DMS114 treated with DMSO at 0.1 percent for 48 hours (cell line): ENCODE measurements around the gene PDE6B.
"Not testable (repeated sequence)": the region's sequence is repeated elsewhere in the genome, so short reads cannot be mapped to it uniquely, and the experiment has no call there.

ENCODE experiments used
- DNase-seq: peaks from one replicate; lab custom pipeline; 2025; ENCODE audit not compliant: unreplicated experiment; lab: John Stamatoyannopoulos, UW

The PDE6B gene

GRCh38 chr4:656436-657337, 31.3 kb downstream of the PDE6B start:
- DNase-seq = no peak

GRCh38 chr4:657338-657833, 32.0 kb downstream of the PDE6B start:
- DNase-seq = no peak

- no peak for DNase-seq
Measured at GRCh38 chr4:657834-658667, 32.7 kb downstream of the PDE6B start.

GRCh38 chr4:658681-659667, 33.6 kb downstream of the PDE6B start:
- no peak for DNase-seq

- DNase-seq = no peak
Measured at GRCh38 chr4:659851-660250, 34.5 kb downstream of the PDE6B start.

GRCh38 chr4:660401-660800, 35.0 kb downstream of the PDE6B start:
- DNase-seq = no peak

GRCh38 chr4:661231-661630, 35.9 kb downstream of the PDE6B start:
- DNase-seq = no peak

GRCh38 chr4:661881-662761, 36.7 kb downstream of the PDE6B start:
- no peak for DNase-seq

GRCh38 chr4:663046-663437, 37.7 kb downstream of the PDE6B start:
- DNase-seq = no peak

GRCh38 chr4:663438-664428, 38.4 kb downstream of the PDE6B start:
- DNase-seq = peak; percentile 38

- no peak for DNase-seq
Measured at GRCh38 chr4:664713-665231, 39.4 kb downstream of the PDE6B start.

GRCh38 chr4:665381-665750, 40.0 kb downstream of the PDE6B start:
- DNase-seq = no peak

GRCh38 chr4:665751-666435, 40.5 kb downstream of the PDE6B start:
- no peak for DNase-seq

- DNase-seq = no peak
Measured at GRCh38 chr4:666436-666810, 41.0 kb downstream of the PDE6B start.

- no peak for DNase-seq
Measured at GRCh38 chr4:666822-667544, 41.6 kb downstream of the PDE6B start.

GRCh38 chr4:667545-667925, 42.2 kb downstream of the PDE6B start:
- no peak for DNase-seq

- not testable (repeated sequence) for DNase-seq
Measured at GRCh38 chr4:668219-668618, 42.8 kb downstream of the PDE6B start.
